CD14-positive monocyte (primary cell): ENCODE data around the gene LCE7A. TPM values are rescaled to one million over a fixed set of nuclear protein-coding genes. Genes with fewer than 3 reads are reported as not detected.

Source experiments
- DNase-seq, 3 donors: peaks; one replicate each; pipeline ENCODE4 v3.0.0-alpha.2; 2011 to 2022
- H2AFZ ChIP-seq: 2 replicates; pipeline ENCODE4 v1.6.0; 2012; ENCODE audit warnings: mild to moderate bottlenecking, low read depth, low read length, inconsistent platforms; ENCODE audit not compliant: insufficient read depth, poor library complexity, severe bottlenecking
- H3K27ac ChIP-seq, 2 donors: 1 replicate in 1 of 2; 2 replicates in 1 of 2; pipeline ENCODE4 v1.5.1; 2012 to 2013; ENCODE audit warnings: low read length in 2 of 2, control low read depth in 1 of 2, inconsistent platforms in 1 of 2, low read depth in 1 of 2, mild to moderate bottlenecking in 1 of 2
- H3K27me3 ChIP-seq, 2 donors: one replicate each; pipeline versions ENCODE4 v1.6.0 to v1.6.1; 2011 to 2013; ENCODE audit warnings: low read length in 2 of 2; ENCODE audit not compliant: control insufficient read depth in 2 of 2, insufficient read depth in 2 of 2
- H3K36me3 ChIP-seq, 2 donors: replicated peaks in 1 of 2; 1 replicate in 1 of 2; 2 replicates in 1 of 2; pipeline versions ENCODE4 v1.5.1 to v1.6.1; 2012 to 2013; ENCODE audit warnings: low read length in 2 of 2, control low read depth in 1 of 2, inconsistent platforms in 1 of 2, mild to moderate bottlenecking in 1 of 2; ENCODE audit not compliant: insufficient read depth in 2 of 2, control insufficient read depth in 1 of 2
- H3K4me1 ChIP-seq, 2 donors: 1 replicate in 1 of 2; 2 replicates in 1 of 2; pipeline versions ENCODE4 v1.5.1 to v1.6.1; 2012 to 2013; ENCODE audit warnings: low read length in 2 of 2, control low read depth in 1 of 2, inconsistent platforms in 1 of 2, mild to moderate bottlenecking in 1 of 2, moderate library complexity in 1 of 2; ENCODE audit not compliant: insufficient read depth in 2 of 2, control insufficient read depth in 1 of 2
- H3K4me2 ChIP-seq: replicated peaks from 2 replicates; pipeline ENCODE3; 2012; ENCODE audit warnings: low read length, moderate library complexity, mild to moderate bottlenecking; ENCODE audit not compliant: poor library complexity, severe bottlenecking; ENCODE audit errors: extremely low read depth
- H3K4me3 ChIP-seq, 3 experiments: fragments of 200-600 bp in 1 of 3; sonication (generic) in 1 of 3; replicated peaks in 1 of 3; 1 replicate in 2 of 3; 2 replicates in 1 of 3; pipeline ENCODE4 v1.5.1; 2011 to 2013; ENCODE audit warnings: low read length in 3 of 3, mild to moderate bottlenecking in 3 of 3, control low read depth in 2 of 3, low read depth in 2 of 3, inconsistent platforms in 1 of 3, moderate library complexity in 1 of 3
- H3K79me2 ChIP-seq: 2 replicates; pipeline ENCODE4 v1.6.0; 2012; ENCODE audit warnings: mild to moderate bottlenecking, control low read depth, inconsistent platforms, low read length, moderate library complexity; ENCODE audit not compliant: insufficient read depth
- H3K9ac ChIP-seq: 2 replicates; pipeline ENCODE4 v1.6.0; 2017; ENCODE audit warnings: low read length, mild to moderate bottlenecking; ENCODE audit not compliant: insufficient read depth, poor library complexity, severe bottlenecking
- H3K9me3 ChIP-seq, 2 donors: replicated peaks in 1 of 2; 1 replicate in 1 of 2; 2 replicates in 1 of 2; pipeline versions ENCODE4 v1.5.1 to v1.6.1; 2012 to 2013; ENCODE audit warnings: low read length in 2 of 2, control low read depth in 1 of 2; ENCODE audit not compliant: control insufficient read depth in 1 of 2, insufficient read depth in 1 of 2
- H4K20me1 ChIP-seq: 2 replicates; pipeline ENCODE4 v1.6.0; 2012; ENCODE audit warnings: mild to moderate bottlenecking, low read length, control low read depth, moderate library complexity; ENCODE audit not compliant: insufficient read depth
- H3K27ac Mint-ChIP-seq, 7 donors: one replicate each; pipeline ENCODE4 v1.8.0; 2020; ENCODE audit warnings: mild to moderate bottlenecking in 7 of 7, mixed read lengths in 7 of 7, moderate library complexity in 6 of 7, inconsistent platforms in 2 of 7
- H3K27me3 Mint-ChIP-seq, 3 donors: one replicate each; pipeline ENCODE4 v1.8.0; 2021 to 2022; ENCODE audit warnings: low read depth in 3 of 3, mild to moderate bottlenecking in 3 of 3, mixed read lengths in 3 of 3, moderate library complexity in 3 of 3, inconsistent platforms in 1 of 3
- H3K36me3 Mint-ChIP-seq, 2 donors: one replicate each; pipeline ENCODE4 v1.8.0; 2020; ENCODE audit warnings: mixed read lengths in 2 of 2, inconsistent platforms in 1 of 2, mild to moderate bottlenecking in 1 of 2
- H3K4me1 Mint-ChIP-seq: one replicate; pipeline ENCODE4 v1.8.0; 2020; ENCODE audit warnings: mild to moderate bottlenecking, mixed read lengths
- H3K4me3 Mint-ChIP-seq, 2 donors: one replicate each; pipeline ENCODE4 v1.8.0; 2020; ENCODE audit warnings: mild to moderate bottlenecking in 2 of 2, mixed read lengths in 2 of 2, moderate library complexity in 1 of 2
- H3K9me3 Mint-ChIP-seq, 7 donors: one replicate each; pipeline ENCODE4 v1.8.0; 2020 to 2022; ENCODE audit warnings: mixed read lengths in 7 of 7, mild to moderate bottlenecking in 6 of 7, moderate library complexity in 6 of 7, inconsistent platforms in 2 of 7
- CTCF ChIP-seq: fragments of 200-600 bp; IDR thresholded peaks from one replicate; pipeline ENCODE4 v1.8.0; 2022; ENCODE audit warnings: antibody characterized with exemption, mild to moderate bottlenecking
- WGBS: methylation state at CpG from one replicate; pipeline ENCODE4 v1.1.5; 2013; ENCODE audit warnings: missing lambda C conversion rate; ENCODE audit not compliant: insufficient coverage; 5-methylcytosine and 5-hydroxymethylcytosine counted together
- intact Hi-C, 2 donors: fragments of 100-400 bp; cut with micrococcal nuclease; formaldehyde crosslinking; loops; one replicate each; pipeline versions ENCODE4 v1.15.0 to v1.15.1; 2023
- polyA plus RNA-seq, 3 donors: library from polyadenylated mRNA; depleted of rRNA in 1 of 3; unstranded in 2 of 3; stranded (reverse) in 1 of 3; fragments of 300-500 nt in 2 of 3; fragments of >200 nt in 1 of 3; fragmentation: Illumina TruSeq in 2 of 3; gene quantifications; 1 replicate in 2 of 3; 2 replicates in 1 of 3; pipeline ENCODE4 v1.2.3, GENCODE V29; 2012 to 2021

Gene LCE7A
- polyA plus RNA-seq, 3 donors = not detected

- Mint-ChIP-seq H3K4me1 (no peaks in the 10 kb centered on the region), H3K27me3 (peaks cover 4 to 15% (median 9%) of the 10 kb centered on the region in 3 donors), H3K27ac (no peak overlapping the region), H3K36me3 (no peaks in the 10 kb centered on the region), H3K9me3 (peaks cover 0 to 3% (median 0%) of the 10 kb centered on the region in 7 donors), H3K4me3 (no peak overlapping the region)
- H3K9me3 ChIP-seq = no peaks in the 10 kb centered on the region
- H3K79me2 ChIP-seq = no peaks in the 10 kb centered on the region
- no peak overlapping the region for H3K9ac ChIP-seq
- H3K4me3 ChIP-seq = no peak overlapping the region
- H3K36me3 ChIP-seq = no peaks in the 10 kb centered on the region
- no peak overlapping the region for H3K27ac ChIP-seq
- WGBS = 88% methylated on average over 3 of the region's 7 CpGs
- no peaks in the 10 kb centered on the region for H3K27me3 ChIP-seq
- no peak overlapping the region for H3K4me2 ChIP-seq
- no peak for DNase-seq
- intact Hi-C loops = no loop called here
- no peaks in the 10 kb centered on the region for H4K20me1 ChIP-seq
- TF ChIP-seq CTCF = no peak
- no peak overlapping the region for H2AFZ ChIP-seq
- H3K4me1 ChIP-seq = no peaks in the 10 kb centered on the region
Observed at GRCh38 chr1:152904688-152905440, 45.1 kb downstream of the LCE7A start.

GRCh38 chr1:152906023-152906565 is 46.3 kb downstream of the LCE7A start:
- 85% methylated on average over 4 of the region's 5 CpGs for WGBS
- H3K9me3 Mint-ChIP-seq = peaks cover 0 to 5% (median 0%) of the 10 kb centered on the region in 7 donors
- Histone ChIP-seq H3K9me3 (no peaks in the 10 kb centered on the region), H2AFZ (no peak overlapping the region), H3K4me3 (no peak overlapping the region), H4K20me1 (no peaks in the 10 kb centered on the region), H3K4me1 (no peaks in the 10 kb centered on the region), H3K79me2 (no peaks in the 10 kb centered on the region), H3K27ac (no peak overlapping the region), H3K27me3 (no peaks in the 10 kb centered on the region), H3K9ac (no peak overlapping the region), H3K36me3 (no peaks in the 10 kb centered on the region), H3K4me2 (no peak overlapping the region)
- H3K27ac Mint-ChIP-seq = no peak overlapping the region
- DNase-seq = no peak
- no peaks in the 10 kb centered on the region for H3K4me1 Mint-ChIP-seq
- intact Hi-C loops = no loop called here
- H3K4me3 Mint-ChIP-seq = no peak overlapping the region
- TF ChIP-seq CTCF = no peak
- H3K27me3 Mint-ChIP-seq = peaks cover 4 to 21% (median 5%) of the 10 kb centered on the region in 3 donors
- H3K36me3 Mint-ChIP-seq = no peaks in the 10 kb centered on the region
